ENCODE results near the gene AGO4.
"Not testable (repeated sequence)": the region's sequence is repeated elsewhere in the genome, so short reads cannot be mapped to it uniquely, and the experiment has no call there.

AGO4 gene

GRCh38 chr1:35863881-35864625 is 56.2 kb downstream of the AGO4 start:
- no peak for DNase-seq (ENCODE audit: low read depth in 3 of 3)

- no peak for DNase-seq (ENCODE audit: low read depth in 3 of 3)
These were observed 57.0 kb downstream of the AGO4 start for GRCh38 chr1:35864813-35865212.

GRCh38 chr1:35866991-35867390 is 59.2 kb downstream of the AGO4 start:
- DNase-seq (ENCODE audit: low read depth in 3 of 3), result no peak

GRCh38 chr1:35869245-35869950 is 61.6 kb downstream of the AGO4 start:
- DNase-seq (ENCODE audit: low read depth in 3 of 3), result not testable (repeated sequence)

- no peak for DNase-seq (ENCODE audit: low read depth in 3 of 3)
These were observed 63.0 kb downstream of the AGO4 start for GRCh38 chr1:35870651-35871309.

- DNase-seq (ENCODE audit: low read depth in 3 of 3), result no peak
These were observed 65.5 kb downstream of the AGO4 start for GRCh38 chr1:35873243-35873750.

GRCh38 chr1:35874115-35874514 is 66.3 kb downstream of the AGO4 start:
- DNase-seq (ENCODE audit: low read depth in 3 of 3), result not testable (repeated sequence)

GRCh38 chr1:35876988-35877387 is 69.2 kb downstream of the AGO4 start:
- DNase-seq (ENCODE audit: low read depth in 3 of 3), result no peak

- DNase-seq (ENCODE audit: low read depth in 3 of 3), result no peak
These were observed 74.0 kb downstream of the AGO4 start for GRCh38 chr1:35881850-35882273.

- DNase-seq (ENCODE audit: low read depth in 3 of 3), result no peak
These were observed 74.7 kb downstream of the AGO4 start for GRCh38 chr1:35882586-35882944.

GRCh38 chr1:35882945-35883634 is 75.3 kb downstream of the AGO4 start, which contains the start of gene AGO1:
Gene AGO1 (plus strand): TSS chr1:35883209. CDS start chr1:35883422, 213 bp downstream.
- DNase-seq (ENCODE audit: low read depth in 3 of 3), result peak; percentile 93 to 96 (median 95)

- DNase-seq (ENCODE audit: low read depth in 3 of 3), result peak in 2 of 3 experiments; percentile 29 to 59
These were observed 75.9 kb downstream of the AGO4 start for GRCh38 chr1:35883635-35884101.

- no peak for DNase-seq (ENCODE audit: low read depth in 3 of 3)
These were observed 77.1 kb downstream of the AGO4 start for GRCh38 chr1:35884934-35885333.

- no peak for DNase-seq (ENCODE audit: low read depth in 3 of 3)
These were observed 78.2 kb downstream of the AGO4 start for GRCh38 chr1:35885961-35886558.

- DNase-seq (ENCODE audit: low read depth in 3 of 3), result no peak
These were observed 79.0 kb downstream of the AGO4 start for GRCh38 chr1:35886577-35887431.

GRCh38 chr1:35887508-35887907 is 79.7 kb downstream of the AGO4 start:
- DNase-seq (ENCODE audit: low read depth in 3 of 3), result no peak

GRCh38 chr1:35888255-35888654 is 80.4 kb downstream of the AGO4 start:
- no peak for DNase-seq (ENCODE audit: low read depth in 3 of 3)

GRCh38 chr1:35888981-35889380 is 81.2 kb downstream of the AGO4 start:
- DNase-seq (ENCODE audit: low read depth in 3 of 3), result not testable (repeated sequence)

GRCh38 chr1:35893051-35893879 is 85.4 kb downstream of the AGO4 start:
- DNase-seq (ENCODE audit: low read depth in 3 of 3), result no peak
